COR-L47 (cell line): ENCODE data around the gene SLC4A11.
"Not testable (repeated sequence)": the region's sequence is repeated elsewhere in the genome, so short reads cannot be mapped to it uniquely, and the experiment has no call there.

ENCODE experiments used
- DNase-seq: peaks from one replicate; lab custom pipeline; 2025; lab: John Stamatoyannopoulos, UW

SLC4A11 gene

GRCh38 chr20:3203315-3204123, 35.5 kb downstream of the SLC4A11 start:
- DNase-seq: peak; percentile 50

- no peak for DNase-seq
Measured at GRCh38 chr20:3202965-3203314, 36.0 kb downstream of the SLC4A11 start.

- no peak for DNase-seq
Measured at GRCh38 chr20:3199976-3200755, 38.8 kb downstream of the SLC4A11 start.

GRCh38 chr20:3199206-3199605, 39.8 kb downstream of the SLC4A11 start:
- DNase-seq: no peak

- no peak for DNase-seq
Measured at GRCh38 chr20:3195590-3196237, 43.3 kb downstream of the SLC4A11 start.

- DNase-seq: no peak
Measured at GRCh38 chr20:3194617-3195280, 44.2 kb downstream of the SLC4A11 start.

GRCh38 chr20:3193806-3194616, 45.0 kb downstream of the SLC4A11 start:
- DNase-seq: no peak

GRCh38 chr20:3192226-3193015, 46.6 kb downstream of the SLC4A11 start:
- DNase-seq: no peak

GRCh38 chr20:3190681-3191111, 48.3 kb downstream of the SLC4A11 start:
- no peak for DNase-seq

- DNase-seq: no peak
Measured at GRCh38 chr20:3189561-3190131, 49.3 kb downstream of the SLC4A11 start.

- DNase-seq: no peak
Measured at GRCh38 chr20:3188823-3189413, 50.1 kb downstream of the SLC4A11 start.

GRCh38 chr20:3187861-3188260, 51.1 kb downstream of the SLC4A11 start:
- not testable (repeated sequence) for DNase-seq

GRCh38 chr20:3183896-3184612, 54.9 kb downstream of the SLC4A11 start:
- DNase-seq: no peak

GRCh38 chr20:3182429-3182828, 56.6 kb downstream of the SLC4A11 start:
- DNase-seq: not testable (repeated sequence)

- DNase-seq: no peak
Measured at GRCh38 chr20:3181270-3181669, 57.7 kb downstream of the SLC4A11 start.

- DNase-seq: no peak
Measured at GRCh38 chr20:3180319-3180718, 58.7 kb downstream of the SLC4A11 start.

GRCh38 chr20:3177746-3178485, 61.1 kb downstream of the SLC4A11 start:
- DNase-seq: no peak
